HG03460 (cell line): ENCODE data around the gene DAAM2.

Experiments
- ATAC-seq: cut with Tn5 transposase; IDR thresholded peaks from one replicate; pipeline ENCODE4 v1.9.1; 2021; ENCODE audit not compliant: unreplicated experiment

DAAM2 gene

DNA sequence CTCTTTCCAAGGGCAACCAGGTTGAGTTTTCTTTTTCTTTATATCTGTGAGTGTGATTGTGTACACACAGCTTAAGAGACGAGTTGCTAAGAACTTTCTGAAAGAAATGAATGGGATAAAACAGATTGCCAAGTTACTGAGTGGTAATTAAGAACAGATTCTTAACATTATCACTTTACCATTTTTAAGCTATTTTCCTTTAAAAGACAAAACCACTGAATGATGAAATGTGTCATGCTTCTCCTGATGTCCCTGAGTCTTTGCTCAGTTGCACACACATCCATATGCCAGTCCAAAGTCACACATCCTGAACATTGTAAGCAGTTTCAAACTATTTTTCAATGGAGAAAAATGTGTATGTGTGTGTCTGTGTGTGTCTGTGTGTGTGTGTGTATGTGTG lies 5.5 kb upstream of the DAAM2 start:
- no peak for ATAC-seq

- ATAC-seq, result no peak
Measured at GRCh38 chr6:39787322-39787721, 4.9 kb upstream of the DAAM2 start.

- no peak for ATAC-seq
Measured at GRCh38 chr6:39790772-39791171, 1.4 kb upstream of the DAAM2 start.

DNA sequence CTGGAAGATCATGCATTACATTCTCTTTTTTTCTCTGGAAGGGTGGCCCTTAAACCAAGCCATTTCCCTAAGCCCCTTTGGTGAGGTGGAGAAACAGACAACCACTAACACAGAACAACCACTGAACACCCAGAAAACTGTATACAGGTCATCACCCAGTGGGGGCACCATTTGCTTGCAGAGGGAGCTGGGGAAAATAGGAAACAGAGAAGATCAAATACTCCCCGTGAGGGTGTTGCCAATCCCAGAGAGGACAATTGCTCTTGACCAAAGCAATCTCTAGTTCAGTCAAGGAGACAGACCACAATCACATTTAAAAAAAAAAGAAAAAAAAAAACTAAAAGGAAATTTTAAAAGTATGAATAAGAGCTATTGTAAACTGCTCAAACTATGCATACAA lies 865 bp upstream of the DAAM2 start:
- ATAC-seq, result no peak

GRCh38 chr6:39792540-39793450 lies 619 bp downstream of the DAAM2 start:
- no peak for ATAC-seq

GRCh38 chr6:39793516-39793915 lies 1.3 kb downstream of the DAAM2 start:
- no peak for ATAC-seq

DNA sequence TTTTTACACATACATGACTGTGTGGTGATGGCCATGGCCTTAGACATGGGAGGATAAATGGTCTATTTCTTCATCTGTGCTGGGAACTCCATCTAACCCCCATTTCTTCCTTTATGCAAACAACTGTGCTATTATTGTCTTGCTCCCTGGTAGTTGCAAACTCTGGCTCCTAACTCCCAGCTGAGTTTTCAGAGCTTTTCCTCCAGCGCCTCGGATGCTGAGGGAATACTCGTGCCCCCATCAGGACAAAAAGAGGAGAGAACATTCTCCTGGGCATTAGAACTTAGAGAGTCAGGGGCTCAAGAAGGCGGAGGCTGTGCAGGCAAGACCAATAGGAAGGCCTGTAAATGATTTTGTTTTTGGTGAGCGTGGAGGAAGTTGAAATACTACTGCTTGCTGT lies 2.1 kb downstream of the DAAM2 start:
- no peak for ATAC-seq

- ATAC-seq, result no peak
Measured at GRCh38 chr6:39797751-39798150, 5.6 kb downstream of the DAAM2 start.

DNA sequence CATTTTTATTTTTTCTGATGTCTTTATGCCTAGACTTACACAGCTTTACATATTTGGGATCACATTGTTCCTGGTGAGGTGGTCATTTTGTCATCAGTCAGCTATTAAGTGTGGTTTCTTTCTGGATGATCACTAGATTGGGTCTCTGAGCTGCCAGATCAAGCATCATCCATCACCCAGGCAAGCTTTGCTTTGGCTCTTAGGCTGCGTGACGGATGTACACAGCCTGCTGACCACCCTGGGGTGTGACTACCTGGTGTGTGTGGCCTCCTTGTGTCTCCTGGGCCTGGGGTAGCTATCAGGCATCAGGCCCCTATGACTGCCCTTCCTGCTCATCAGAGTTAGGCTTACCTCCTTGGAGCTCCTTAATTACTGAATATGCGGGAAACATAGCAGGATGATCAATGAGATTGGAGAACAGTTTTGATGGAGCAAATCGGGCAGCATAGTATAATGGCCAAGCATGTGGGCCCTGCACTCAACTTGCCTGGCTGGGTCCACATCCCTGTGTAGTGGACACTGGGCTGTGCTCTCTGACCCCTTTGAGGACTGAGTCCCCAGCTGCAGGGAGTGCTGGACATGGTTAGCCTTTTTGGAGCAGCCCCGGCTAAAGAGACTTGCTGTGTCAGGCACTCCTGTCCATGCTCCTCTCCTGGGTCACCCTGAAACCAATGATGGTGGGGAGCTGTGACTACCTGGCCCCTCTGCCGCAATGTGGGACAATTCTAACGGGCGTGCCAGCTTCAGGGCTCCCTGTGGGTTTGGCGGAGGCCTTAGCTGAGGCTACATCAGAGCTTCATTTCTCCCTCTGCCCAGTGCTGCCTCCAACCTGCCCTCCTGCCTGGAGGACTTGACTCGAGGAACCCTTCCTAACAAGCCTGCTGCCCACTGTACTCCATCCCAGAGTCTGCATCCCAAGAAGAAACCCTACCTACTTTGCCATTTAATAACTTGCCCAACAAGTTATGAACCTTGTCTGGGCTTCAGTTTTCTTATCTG lies 8.2 kb downstream of the DAAM2 start:
- ATAC-seq, result no peak

DNA sequence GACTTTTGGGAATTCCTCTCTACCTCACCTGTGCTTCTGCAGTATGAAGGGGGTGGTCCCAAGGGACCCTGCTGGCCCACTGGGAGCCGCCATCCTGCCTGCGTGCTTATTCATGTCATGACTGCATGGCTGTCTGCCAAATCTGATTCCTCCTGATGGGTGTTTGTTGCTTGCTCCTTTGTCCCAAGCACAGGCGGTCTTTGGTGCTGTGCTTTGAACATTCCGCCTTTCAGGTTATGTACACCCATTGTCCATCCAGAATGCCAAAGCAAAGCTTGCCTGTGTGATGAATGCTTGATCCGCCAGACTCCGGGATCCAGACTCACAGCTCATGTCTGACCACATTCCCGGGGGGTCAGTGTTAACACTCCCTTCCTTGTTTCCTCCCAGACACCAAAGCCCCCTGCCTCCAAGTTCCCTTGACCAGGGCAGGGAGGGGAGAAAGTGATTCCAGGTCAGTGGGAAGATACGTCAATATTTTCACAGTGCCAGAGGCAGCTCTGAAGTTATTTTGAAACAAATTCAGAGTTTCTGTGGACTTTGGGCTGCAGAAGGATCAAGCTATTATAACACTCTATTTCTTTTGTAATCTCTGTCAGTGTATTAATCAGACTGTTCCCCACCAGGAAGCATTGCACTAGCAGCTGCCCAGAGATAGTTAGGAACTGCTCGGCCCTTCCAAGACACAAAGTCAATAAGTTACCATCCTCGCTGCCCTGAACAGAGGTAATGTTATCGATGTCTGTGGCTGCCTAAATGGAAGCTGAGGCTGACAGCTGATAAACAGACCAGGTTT lies 9.5 kb downstream of the DAAM2 start:
- ATAC-seq, result no peak

DNA sequence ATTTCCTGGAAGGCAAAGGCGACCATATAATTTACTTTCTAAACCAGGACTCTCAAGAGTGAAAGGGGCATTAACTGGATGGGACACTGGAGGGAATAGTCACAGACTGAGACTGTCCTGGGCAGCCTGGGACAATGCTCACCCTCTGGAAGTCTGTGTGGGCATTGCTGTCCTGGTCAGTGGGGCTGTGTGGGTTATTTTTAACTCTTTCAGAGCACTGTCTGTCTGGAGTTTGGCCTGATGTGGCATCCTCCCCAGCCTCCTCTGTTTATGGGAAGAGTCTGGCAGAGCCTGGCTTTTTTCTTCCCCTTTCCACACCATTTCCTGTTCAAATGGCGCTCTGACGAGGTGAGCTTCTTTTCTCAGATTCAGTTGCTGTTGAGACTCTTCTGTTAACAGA lies 11.7 kb downstream of the DAAM2 start:
- ATAC-seq, result no peak

DNA sequence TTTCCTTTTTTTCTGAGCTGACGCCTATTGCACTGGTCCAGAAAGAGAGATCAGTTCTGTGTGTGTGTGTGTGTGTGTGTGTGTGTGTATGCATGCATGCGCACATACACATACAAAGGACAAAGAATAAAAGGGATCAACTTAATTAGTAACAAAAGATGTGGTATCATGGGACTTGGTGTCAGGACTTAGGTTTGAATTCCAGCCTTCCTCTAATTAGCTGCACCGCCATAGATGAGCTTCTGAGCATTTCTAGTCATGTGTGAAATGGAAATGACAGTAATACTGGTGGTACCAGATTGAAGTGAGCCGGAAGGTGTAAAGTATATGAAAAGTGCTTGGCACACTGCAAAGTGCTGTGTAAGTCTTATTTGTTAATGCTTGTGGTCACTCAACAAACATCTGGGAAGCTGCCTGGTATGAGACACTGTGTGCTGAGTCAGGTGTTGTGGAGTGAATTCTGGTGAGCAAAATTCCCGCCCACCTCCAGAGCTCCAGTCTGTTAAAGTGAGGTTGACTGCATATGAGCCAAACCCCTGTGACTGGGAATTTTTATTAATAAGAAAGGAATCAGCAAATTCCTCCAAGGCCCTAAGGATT lies 12.4 kb downstream of the DAAM2 start:
- no peak for ATAC-seq

DNA sequence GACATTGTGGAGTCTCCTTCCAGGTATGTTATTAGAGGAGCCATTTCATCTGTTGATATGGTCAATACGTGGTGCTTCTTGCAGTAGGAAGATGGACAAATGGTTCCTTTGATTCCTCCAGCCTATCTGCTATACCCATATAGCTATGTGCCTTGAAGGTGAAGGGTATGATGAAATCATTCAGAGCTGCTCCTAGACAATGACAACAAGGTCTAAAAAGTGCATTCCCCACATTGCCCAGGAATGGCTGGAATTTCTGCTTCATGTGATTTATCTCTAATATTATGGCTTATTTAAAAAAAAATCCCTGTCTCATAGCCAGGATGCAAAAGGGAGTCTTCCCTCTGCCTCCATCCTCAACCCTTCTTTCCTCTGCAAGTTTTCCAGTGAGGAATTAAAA lies 14.1 kb downstream of the DAAM2 start:
- no peak for ATAC-seq

- ATAC-seq, result no peak
Measured at GRCh38 chr6:39808346-39808745, 16.2 kb downstream of the DAAM2 start.

GRCh38 chr6:39808964-39809363 lies 16.8 kb downstream of the DAAM2 start:
- no peak for ATAC-seq

GRCh38 chr6:39811835-39812345 lies 19.7 kb downstream of the DAAM2 start:
- ATAC-seq, result no peak

DNA sequence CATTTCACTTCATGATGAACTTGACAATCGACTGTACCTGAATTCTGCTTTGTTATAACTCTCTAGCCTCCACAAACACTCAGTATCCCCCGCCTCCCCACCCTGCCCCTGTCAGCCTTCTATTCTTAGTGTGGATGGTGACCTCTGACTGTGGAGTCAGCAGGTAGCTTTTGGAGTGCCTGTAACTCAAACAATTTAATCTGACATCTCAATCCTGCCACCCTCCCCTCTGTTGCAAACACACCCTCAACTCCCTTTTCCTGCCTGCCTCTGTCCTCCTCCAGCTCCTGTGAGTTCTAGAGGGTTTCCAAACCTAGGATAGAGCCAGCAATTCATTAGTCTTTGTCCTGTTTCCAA lies 20.3 kb downstream of the DAAM2 start:
- no peak for ATAC-seq

DNA sequence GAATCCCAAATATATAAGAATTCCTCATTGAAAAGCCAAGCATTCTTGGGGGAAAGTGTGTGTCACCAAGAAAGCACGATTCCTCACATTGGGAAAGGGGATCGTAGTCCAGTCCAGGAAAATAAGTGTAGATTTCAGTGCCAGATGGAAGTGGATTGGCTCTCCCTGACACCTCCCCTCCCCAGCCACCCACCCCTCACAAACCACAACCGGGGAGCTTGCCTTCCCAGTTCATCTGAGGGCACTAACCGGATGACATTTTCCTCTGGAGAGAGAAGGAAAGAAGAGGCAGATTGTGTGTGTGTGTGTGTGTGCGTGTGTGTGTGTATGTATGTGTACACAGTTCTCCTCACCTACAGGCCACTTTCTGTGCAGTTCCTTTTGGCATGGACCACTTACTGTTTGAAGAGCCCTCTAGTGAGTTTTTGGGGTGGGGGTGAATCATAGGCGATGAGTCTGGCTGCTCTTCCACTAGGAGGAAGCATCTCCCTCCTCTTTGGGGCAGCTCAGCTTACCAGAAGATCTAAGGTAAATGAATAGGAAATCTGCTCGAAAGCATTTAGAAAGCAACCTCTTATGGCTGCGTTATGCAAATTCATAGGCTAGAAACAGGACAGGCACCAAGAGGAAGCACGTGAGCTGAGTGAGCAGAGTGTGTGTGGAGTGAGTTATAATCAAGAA lies 20.8 kb downstream of the DAAM2 start:
- peak; percentile 71 for ATAC-seq

DNA sequence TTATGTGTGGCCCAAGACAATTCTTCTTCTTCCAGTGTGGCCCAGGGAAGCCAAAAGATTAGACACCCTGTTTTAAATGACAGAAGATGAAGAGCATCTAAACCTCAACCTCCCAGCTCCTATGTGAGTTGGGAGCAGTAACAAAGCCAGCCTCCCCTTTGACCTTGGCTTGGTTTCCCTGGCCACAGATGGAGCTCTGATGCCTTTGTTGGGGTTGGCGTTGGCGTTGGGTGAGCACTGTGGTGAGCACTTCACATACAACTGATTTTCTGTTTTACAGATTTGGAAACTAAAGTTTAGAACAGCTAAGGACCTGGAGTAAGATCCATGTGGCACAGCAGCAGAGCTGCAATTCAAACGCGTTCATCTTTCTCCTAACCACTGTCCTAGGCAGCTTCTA lies 22.1 kb downstream of the DAAM2 start:
- ATAC-seq, result no peak

DNA sequence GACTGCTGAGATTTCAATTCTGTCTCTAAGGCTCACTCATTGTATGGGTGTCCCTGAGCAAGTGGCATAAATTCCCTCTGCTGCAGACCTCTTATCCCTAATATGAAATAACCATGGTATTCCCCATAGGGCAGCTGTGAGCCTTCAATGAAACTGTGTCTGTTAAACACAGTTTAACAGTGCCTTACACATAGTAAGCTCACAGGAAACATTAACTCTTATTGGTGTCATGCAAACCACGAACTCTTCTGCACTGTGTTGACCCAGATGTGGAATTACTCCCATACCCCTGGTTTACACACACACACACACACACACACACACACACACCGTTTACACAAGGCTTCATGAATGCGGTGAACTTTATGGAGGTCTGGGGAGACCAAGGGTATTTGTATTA lies 23.2 kb downstream of the DAAM2 start:
- ATAC-seq, result no peak
